GM19035 (cell line): ENCODE data around the gene CLDN15.
"Not testable (repeated sequence)": the region's sequence is repeated elsewhere in the genome, so short reads cannot be mapped to it uniquely, and the experiment has no call there.

Source experiments
- ATAC-seq: cut with Tn5 transposase; IDR thresholded peaks from one replicate; pipeline ENCODE4 v1.9.1; 2021; ENCODE audit not compliant: unreplicated experiment

Gene CLDN15

DNA sequence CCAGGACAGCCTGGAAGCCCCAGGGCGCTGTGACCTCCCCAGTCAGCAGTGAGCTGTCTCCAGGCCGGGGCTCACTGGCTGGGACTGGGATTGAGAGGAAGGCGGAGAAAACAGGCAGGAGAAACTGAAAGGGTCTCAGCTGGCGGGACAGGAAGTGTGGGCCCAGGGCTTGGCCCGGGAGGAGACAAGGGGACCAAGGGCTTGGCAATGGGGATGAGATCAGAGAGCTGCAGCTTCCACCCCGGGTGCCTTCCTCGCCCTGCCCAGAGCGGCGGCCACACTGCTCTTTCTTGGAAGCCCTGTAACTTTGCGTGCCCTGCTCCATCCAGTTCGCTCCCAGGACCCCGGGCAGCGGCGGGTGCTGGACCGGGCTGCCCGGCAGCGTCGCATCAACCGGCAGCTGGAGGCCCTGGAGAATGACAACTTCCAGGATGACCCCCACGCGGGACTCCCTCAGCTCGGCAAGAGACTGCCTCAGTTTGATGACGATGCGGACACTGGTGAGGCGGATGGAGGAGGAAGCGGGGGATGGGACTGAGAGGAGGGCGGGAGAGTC, 15.2 kb downstream of the CLDN15 start:
- ATAC-seq, result no peak

DNA sequence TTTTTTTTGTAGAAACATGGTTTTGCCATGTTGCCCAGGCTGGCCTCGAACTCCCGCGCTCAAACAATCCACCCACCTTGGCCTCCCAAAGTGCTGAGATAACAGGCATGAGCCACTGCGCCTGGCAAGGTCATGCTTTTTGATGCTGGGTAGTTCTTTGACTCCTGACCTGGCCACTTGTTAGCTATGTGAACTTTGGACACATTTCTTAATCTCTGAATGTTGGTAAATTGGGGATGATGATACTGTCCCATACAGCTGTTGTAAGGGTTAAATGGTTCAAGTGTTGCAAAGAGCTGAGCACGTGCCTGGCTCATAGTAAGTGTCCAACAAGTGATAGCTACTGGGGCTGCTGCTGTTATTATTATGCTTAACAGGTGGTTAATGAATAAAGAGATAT, 17.3 kb downstream of the CLDN15 start:
- no peak for ATAC-seq

DNA sequence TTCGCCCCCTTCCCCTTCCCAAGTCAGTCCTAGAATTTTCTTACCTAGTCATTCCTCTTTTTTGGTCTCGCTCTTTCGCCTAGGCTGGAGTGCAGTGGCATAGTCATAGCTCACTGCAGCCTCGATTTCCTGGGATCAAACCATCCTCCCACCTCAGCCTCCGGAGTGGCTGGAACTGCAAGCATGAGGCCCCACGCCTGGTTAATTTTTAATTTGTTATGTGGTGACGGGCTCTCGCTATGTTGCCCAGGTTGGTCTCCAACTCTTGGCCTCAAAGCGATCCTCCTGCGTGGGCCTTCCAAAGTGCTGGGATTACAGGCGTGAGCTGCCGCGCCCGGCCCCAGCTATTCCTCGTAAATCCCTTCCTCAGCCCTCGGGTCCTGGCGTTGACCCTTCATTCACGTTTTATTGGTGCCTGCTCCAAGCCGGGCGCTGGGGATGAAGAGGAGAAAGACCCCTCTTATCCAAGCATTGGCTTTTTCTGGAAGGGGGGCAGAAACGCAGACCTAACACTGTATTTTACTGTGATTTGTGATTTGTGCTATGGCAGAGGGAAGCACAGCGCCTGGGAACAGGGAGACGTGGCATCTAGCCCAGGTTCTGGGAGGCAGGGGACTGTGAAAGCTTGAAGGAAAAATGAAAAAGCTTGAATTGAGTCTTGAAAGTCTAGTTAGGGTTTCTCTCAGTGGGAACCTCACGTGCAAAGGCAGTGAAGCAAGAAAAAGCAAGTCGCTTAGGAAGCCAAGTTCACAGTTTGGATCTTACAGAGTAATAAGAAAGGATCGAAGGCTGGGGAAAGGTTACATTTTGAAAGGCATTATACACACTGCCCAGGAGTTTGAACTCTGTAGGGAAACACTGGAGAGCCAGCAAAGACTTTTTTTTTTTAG, 19.1 kb downstream of the CLDN15 start:
- ATAC-seq, result peak; percentile 1

DNA sequence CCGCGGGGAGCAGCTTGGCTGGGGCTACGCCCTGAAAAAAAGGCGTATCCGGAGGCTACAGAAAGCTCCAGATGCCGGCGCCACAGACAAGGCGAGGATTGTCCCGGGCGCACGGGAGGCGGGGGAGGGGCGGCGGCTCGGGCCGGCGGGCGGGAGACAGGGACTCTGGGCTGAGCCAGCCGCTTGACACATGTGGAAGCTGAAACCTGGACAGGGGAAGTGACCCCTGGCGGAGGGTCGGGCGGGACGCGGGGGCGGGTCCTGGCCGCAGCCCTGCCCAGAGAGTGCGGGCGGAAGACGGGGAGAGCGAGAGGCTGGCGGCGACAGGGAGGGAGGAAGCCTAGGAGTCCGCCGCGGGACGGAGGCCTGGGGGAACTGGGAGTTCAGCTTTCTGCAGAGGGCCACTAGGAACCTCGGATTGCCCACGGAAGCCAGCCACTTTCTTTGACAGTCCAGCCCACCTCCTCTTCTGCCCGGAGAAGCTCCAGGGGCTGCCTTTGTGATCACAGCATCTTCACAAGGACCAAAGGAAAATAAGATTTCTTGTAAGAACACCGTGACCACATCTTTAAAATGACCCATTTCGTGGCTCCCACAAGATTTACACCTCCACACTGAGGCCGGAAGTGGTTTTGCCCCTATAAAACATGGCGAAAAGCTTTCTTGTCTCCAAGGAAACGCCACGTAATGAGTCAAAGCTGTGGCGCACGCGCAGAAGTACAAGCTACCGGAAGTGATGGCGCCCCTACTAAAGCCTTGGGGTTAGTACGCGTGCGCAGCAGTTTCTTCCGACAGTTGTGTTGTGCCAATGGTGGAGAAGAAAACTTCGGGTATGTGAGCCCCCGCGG, 20.0 kb downstream of the CLDN15 start, which contains the start of the genes PLOD3 and ZNHIT1:
Gene PLOD3 (minus strand): TSS at position 194 of the 848 bp plus-strand sequence. CDS start 307 bp downstream, outside the sequence.
Gene ZNHIT1 (plus strand): TSS at position 778 of the 848 bp plus-strand sequence. CDS start 31 bp downstream, at position 809.
- peak; percentile 64 for ATAC-seq

DNA sequence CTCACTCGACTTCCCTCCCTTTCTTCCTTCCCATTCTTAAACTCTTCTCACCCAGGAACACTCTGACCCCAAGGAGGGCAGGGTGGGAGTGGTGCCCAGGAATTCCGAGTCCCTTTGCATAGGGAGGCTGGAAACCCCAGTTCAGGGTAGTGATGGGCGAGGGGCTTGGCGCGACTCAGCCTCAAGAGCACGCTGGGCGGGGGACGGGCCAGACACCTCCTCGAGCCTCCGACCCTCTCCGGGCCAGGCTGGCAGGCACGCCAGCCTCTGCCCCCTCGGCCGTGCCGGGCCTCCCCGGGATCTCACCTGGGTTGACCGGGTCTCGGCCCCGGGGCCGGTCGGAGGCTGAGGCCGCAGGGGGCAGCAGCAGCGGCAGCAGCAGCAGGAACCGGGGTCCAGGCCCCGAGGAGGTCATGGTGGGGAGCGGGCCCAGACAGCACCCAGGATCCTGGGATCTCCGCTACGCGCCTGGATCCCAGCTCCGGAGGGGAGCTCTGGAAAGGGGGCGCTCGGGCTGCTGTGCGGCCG, 20.7 kb downstream of the CLDN15 start:
- ATAC-seq, result peak; percentile 22

DNA sequence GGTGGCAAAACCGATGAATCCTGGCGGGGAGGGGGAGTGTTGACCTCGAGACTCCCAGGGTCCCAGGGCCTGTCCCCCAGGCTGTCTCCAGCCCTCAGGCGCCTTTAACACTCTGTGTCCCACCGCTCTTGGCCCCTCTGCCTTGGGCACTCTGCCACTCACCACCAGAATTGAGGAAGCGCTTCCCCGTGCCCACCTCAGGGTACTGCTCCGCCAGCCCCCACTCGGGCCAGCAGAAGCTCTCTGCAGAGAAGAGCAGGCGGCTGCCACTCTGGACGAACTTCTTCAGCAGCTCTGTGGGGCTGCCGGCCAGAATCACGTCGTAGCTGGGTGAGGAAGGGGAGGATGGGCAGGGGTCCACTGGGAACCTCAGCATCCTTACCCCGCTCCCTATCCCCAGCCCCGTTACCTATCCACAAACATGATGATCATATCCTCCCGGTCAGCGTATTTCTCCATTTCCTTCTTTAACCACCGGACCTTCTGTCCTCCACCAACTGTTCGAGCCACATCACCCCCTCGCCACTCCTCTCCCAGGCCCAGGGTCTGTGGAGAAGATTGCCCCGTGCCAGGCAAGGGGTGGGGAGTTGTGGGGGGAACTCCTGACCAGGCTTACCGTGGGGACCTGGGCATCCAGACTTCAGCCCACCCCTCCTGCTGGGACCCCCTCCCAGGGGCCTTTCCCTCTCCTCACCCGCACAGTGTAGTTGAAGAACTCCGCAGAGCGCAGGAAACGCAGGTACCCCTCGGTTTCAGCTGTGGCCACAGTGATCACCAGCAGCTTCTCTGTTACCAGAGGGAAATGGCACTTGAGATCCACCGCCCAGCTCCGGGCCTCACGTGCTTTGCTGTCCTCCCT, 21.4 kb downstream of the CLDN15 start:
- no peak for ATAC-seq

DNA sequence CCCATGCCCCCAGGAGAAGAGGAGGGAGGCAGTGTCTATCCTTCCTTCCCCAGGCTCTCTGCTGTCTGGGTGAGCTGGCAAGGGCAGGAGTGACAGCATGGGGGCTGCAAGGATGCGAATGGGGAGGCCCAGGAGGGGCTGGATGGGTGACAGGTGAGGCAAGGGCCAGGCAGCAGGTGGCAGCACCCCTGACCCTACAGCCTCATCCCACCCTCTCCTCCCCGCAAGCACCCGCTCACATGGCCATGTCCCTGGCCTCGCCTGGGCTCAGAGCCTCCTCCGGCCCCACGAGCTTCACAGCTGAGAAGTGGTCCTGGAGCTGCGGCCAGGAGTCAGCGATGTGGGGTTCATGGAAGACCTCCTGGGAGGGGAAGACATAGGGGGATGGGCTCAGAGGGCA, 25.6 kb downstream of the CLDN15 start:
- no peak for ATAC-seq

DNA sequence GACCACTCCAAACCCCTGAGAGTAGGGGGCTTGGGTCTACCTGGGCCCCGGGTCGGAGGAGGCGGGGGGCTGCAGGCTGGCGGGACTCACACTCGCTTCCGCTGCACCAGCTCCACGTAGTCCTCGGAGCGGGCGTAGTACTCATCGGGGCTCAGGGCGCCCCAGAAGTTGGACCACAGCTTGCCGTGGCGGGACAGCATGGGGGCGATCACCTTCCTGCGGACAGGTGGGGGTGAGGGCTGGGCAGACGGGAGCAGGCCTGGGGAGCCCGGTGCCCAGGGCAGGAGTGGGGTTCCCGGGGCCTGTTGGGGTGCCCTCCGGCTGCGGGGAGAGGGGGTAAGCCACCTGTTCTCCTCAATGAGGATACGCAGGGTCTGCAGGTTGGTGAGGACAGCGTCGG, 26.1 kb downstream of the CLDN15 start:
- no peak for ATAC-seq

DNA sequence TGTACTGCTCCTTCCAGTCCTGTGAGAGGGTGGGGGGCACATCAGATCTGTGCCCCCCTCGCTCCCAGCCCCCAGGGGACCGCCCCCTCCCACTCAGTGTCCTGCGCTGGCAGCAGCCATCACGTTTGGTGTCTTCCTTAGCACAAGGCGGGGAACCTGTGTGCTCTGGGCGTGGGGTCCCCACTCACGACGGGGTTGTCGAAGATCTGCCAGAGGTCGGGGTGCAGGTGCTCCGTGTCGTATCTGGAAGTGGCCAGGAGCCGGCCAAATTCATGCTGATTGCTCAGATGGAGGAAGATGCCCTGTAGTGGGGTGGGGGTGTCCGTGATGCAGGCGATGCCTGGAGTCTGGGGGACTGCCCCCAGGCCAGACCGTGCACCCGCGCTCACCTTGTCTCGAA, 27.5 kb downstream of the CLDN15 start:
- ATAC-seq, result no peak

DNA sequence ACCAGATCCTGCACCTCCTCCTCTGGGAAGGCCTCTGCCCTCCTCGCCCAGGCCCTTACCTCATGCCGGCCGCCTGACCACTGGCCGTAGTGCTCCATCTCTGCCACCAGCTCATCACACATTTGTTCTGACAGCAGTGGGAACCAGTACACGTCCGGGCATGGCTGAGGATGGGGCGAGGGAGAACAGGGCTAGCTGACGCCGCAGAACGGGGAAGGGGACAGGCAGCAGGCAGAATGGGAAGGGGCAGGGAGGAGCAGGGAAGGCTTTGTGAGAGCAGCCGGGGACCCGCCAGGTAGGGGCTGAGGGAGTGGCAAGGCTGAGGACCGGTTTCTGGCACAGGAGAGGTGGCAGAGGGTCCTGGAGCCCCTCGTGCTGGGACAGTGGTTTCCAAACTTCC, 28.8 kb downstream of the CLDN15 start:
- no peak for ATAC-seq

DNA sequence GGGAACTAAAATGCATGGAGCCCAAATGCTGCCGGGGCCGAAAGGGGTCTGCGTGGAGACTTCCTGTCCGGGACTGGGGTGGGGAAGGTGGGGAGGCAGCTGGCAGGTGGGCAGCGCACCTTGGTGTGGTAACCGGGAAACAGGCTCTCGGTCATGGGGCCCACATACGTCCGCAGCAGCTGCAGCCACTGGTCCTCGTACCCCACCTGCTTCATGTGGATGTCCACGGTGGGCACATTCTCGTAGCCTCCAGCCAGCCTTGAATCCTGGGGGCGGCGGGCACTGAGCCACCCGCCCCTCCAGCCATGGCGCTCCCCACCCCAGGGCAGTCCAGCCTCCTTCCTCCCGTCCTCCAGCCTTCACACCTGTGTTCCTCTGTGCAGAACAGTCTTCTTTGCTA, 30.1 kb downstream of the CLDN15 start:
- no peak for ATAC-seq

DNA sequence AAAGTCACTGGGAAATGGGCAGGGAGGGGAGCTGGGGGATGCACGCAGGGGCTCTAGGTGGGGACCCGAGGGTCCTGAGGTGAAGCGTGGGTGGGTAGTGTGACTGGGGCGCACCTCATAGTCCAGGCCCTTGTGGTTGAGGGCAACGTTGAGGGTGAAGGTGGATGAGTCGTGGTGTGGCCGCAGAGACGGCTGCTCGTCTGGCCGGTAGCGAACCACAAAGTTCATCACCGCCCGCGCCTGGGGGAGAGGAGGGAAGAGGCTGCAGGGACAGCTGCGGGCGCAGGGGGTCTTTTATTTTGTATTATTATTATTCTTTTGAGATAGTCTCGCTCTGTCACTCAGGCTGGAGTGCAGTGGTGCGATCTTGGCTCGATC, 30.9 kb downstream of the CLDN15 start:
- no peak for ATAC-seq

DNA sequence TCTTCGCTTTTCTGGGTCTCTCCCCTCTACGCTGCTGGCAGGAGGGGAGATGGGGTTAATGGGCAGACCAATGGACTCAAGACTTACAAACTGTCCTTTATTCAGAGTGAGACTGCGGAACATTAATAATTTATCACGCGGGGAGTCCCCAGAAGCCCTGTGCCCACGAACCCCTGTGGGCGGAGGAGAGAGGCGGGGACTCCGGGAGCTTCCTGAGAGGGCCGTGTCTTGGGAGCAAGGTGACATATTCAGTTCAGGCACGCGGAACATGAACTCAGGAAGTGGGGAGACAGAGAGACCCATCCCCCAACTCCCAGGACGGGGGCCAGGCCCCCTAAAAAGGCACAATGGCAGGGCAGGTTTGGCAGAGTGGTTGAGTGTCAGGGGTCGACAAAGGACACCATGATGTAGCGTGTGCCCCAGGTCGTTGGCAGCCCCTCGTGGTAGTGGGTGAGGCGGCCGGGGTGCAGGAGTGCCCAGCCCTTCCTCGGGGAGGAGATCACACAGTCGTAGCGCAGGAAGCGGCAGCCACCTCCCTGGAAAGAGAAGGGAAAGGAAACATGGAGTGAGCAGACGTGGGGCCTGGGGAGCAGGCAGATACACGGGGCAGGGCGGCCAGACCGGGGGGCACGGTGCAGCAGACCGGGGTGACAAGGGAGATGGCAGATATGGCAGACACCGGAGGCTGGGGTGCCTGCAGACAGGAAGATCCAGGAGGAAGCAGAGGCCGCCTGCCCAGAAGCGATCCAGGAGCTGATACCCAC, 31.5 kb downstream of the CLDN15 start:
- ATAC-seq, result no peak

DNA sequence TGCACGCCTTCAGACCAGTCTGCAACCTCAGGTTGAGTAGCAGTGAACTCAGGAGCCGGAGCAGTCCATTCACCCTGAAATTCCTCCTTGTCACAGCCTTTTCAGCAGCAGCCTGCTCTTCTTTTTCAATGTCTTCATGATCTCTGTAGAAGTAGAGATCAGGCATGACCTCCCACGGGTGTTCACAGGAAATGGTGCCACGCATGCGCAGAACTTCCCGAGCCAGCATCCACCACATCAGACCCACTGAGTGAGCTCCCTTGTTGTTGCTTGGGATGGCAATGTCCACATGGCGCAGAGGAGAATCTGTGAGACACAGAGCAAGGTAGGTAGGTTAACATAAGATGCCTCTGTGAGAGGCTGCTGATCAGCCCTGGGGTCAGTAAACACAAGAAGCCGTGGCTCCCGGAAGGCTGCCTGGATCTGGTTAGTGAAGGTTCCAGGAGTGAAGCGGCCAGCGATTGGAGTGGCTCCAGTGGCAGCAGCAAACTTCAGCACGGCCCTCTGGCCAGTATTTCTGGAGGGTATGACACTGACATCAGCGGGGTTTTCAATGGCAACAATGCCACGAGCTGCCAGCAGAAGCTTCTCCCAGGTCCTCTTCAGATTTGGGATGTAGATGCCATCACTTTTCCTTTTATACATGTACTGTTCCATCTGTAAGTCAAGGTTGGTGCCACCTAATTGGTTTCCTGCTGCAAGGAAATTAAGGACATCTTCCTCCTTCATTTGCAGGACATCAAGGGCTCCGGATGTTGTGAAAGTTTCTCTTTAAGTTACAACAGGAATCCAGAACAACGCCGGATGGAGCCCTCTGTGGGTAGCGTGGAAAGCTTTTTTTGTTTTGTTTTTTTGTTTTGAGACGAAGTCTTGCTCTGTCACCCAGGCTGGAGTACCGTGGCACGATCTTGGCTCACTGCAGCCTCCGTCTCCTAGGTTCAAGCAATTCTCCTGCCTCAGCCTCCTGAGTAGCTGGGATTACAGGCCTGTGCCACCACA, 33.6 kb downstream of the CLDN15 start:
- not testable (repeated sequence) for ATAC-seq

DNA sequence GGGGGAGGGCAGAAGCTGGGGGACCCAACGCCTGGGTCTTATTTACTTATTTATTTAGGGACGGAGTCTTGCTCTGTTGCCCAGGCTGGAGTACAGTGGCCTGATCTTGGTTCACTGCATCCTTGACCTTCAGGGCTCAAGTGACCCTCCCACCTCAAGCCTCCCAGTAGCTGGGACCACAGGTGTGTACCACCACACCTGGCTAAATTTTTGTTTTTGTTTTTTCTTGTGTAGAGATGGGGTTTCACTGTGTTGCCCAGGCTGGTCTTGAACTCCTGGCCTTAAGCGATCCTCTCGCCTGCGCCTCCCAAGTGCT, 35.0 kb downstream of the CLDN15 start:
- ATAC-seq, result no peak

DNA sequence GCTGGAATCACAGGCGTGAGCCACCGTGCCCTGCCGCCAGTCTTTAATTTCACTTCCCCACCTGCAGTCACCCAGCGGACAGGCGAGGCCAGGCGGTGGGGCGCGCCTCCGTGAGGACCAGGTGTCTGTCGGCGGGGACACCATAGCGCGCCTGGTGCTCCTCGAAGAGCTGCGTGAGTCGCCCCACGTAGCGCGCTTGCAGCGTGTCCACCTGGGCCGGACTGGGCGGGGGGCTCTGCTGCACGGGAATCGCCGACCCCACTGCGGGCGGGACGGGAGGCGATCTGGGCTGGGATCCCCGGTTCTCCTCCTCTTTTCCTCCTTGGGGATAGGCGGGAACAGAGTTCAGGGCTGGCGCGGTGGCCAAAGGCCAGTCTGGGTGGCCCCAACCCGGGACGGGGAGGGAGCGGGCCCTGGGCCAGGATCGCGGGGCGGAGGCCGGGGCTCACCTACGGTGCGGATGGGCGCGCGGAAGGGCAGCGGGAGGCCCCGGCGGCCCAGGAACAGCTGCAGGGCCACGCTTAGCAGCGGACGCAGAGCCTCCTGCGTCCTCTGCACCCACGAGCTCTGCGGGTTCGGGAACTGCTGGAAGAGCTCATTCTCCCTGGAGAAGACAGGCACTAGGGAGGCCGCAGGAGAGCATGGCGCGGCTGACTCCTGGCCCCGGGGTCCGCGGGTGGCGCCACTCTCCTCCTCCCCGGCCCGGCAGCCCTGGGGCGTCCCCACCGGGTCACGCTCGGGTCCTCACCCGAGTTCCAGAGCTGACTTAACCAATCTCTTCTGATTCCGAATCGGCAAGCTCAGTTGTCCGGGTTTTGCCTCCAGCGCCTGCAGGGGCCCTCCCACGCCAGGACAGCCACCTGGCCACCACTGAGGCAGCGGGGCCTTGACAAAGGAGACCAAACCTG, 35.7 kb downstream of the CLDN15 start:
- ATAC-seq, result no peak

DNA sequence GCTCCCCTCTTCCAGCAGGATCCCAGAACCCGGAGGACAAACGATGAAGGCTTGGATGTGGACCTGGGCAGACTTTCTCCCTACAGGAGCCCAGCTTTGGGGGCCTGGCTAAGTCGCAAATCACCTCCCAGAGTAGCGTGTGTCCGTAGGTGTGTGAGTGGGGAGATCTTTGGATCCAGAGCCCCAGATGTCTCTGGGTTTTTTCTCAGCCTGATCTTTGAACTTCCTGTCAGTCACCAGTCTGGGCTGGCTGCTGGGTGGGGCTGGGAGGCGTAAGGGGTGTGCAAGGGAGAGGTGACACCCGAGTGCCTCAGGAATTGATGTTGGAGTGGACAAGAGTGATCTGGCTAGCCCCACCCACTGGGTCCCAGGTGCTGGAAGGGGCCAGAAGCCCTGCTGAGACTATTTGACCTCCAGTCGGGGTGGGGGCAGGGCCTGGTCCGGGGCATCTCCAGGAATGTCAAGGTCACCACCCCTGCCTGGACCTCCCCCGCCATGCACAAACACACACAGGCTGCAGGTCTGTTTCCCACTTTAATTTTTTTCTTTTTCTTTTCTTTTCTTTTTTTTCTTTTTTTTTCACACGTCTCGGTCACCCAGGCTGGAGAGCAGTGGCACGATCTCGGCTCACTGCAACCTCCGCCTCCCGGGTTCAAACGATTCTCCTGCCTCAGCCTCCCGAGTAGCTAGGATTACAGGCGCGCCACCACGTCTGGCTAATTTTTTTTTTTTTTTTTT, 36.6 kb downstream of the CLDN15 start, which contains the start of gene MOGAT3:
Gene MOGAT3 (minus strand): TSS at position 175 of the 738 bp plus-strand sequence. CDS start 182 bp downstream, outside the sequence.
- no peak for ATAC-seq
